ENCODE data around the gene SPTLC2.
"Not testable (repeated sequence)": the region's sequence is repeated elsewhere in the genome, so short reads cannot be mapped to it uniquely, and the experiment has no call there.

SPTLC2 gene

GRCh38 chr14:77641534-77642341 is 25.3 kb upstream of the SPTLC2 start:
- peak; percentile 83 for DNase-seq (ENCODE audit: low spot score)
- no peak for TF ChIP-seq CTCF (IDR thresholded peaks at IDR 0.05; ENCODE audit: borderline replicate concordance, control extremely low read depth, extremely low read depth, insufficient read depth, missing control alignments)
- in situ Hi-C loops (cut with MboI; ENCODE audit: low sequenced_read_pairs, unreplicated experiment): no loop called here

GRCh38 chr14:77640756-77641533 is 24.5 kb upstream of the SPTLC2 start:
- TF ChIP-seq CTCF (IDR thresholded peaks at IDR 0.05; ENCODE audit: borderline replicate concordance, control extremely low read depth, extremely low read depth, insufficient read depth, missing control alignments): no peak
- no peak for DNase-seq (ENCODE audit: low spot score)
- in situ Hi-C loops (cut with MboI; ENCODE audit: low sequenced_read_pairs, unreplicated experiment): no loop called here

GRCh38 chr14:77638771-77639171 is 22.3 kb upstream of the SPTLC2 start:
- in situ Hi-C loops (cut with MboI; ENCODE audit: low sequenced_read_pairs, unreplicated experiment): no loop called here
- no peak for TF ChIP-seq CTCF (IDR thresholded peaks at IDR 0.05; ENCODE audit: borderline replicate concordance, control extremely low read depth, extremely low read depth, insufficient read depth, missing control alignments)
- no peak for DNase-seq (ENCODE audit: low spot score)

- in situ Hi-C loops (cut with MboI; ENCODE audit: low sequenced_read_pairs, unreplicated experiment); DNase-seq (ENCODE audit: low spot score): not testable (repeated sequence)
These were observed 19.4 kb upstream of the SPTLC2 start for GRCh38 chr14:77635869-77636268.

- in situ Hi-C loops (cut with MboI; ENCODE audit: low sequenced_read_pairs, unreplicated experiment); DNase-seq (ENCODE audit: low spot score): not testable (repeated sequence)
These were observed 19.0 kb upstream of the SPTLC2 start for GRCh38 chr14:77635466-77635865.

GRCh38 chr14:77630111-77630510 is 13.7 kb upstream of the SPTLC2 start:
- no peak for TF ChIP-seq CTCF (IDR thresholded peaks at IDR 0.05; ENCODE audit: borderline replicate concordance, control extremely low read depth, extremely low read depth, insufficient read depth, missing control alignments)
- no peak for DNase-seq (ENCODE audit: low spot score)
- in situ Hi-C loops (cut with MboI; ENCODE audit: low sequenced_read_pairs, unreplicated experiment): no loop called here

- DNase-seq (ENCODE audit: low spot score): no peak
- no peak for TF ChIP-seq CTCF (IDR thresholded peaks at IDR 0.05; ENCODE audit: borderline replicate concordance, control extremely low read depth, extremely low read depth, insufficient read depth, missing control alignments)
- in situ Hi-C loops (cut with MboI; ENCODE audit: low sequenced_read_pairs, unreplicated experiment): no loop called here
These were observed 8.9 kb upstream of the SPTLC2 start for GRCh38 chr14:77625360-77625759.

All from GM13976 (cell line).